ENCODE measurements around the gene CRNKL1. TPM values are rescaled to one million over a fixed set of nuclear protein-coding genes. Genes with fewer than 3 reads are reported as not detected.

CRNKL1 gene
- total RNA-seq, 2 donors from 2014 or later: 22.2 to 23.4 TPM

DNA sequence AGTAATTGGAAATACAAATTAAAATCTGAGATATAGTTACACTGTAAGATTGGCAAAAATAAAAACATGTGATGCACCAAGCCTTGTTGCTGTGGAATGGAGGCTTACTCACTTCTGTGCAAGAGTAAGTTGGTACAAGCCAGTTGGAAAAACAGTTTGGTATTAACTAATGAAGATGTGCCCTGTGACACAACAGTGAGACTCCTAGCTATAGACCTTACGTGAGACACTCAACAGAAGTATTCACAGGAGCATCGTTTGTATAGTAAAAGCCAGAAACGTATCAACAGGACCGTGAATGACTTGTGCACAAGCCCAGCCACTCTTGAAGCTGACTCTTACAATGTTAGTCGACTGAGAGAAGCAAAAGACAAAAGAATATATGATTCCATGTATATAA lies 20.5 kb downstream of the CRNKL1 start:
- no peak for DNase-seq
- Histone ChIP-seq H3K27me3 (ENCODE audit: control insufficient read depth, insufficient read depth, low read length, poor library complexity, severe bottlenecking) (no peaks in the 10 kb centered on the region), H3K9me3 (ENCODE audit: control insufficient read depth, low read length) (no peaks in the 10 kb centered on the region), H3K27ac (ENCODE audit: low read depth, low read length) (no peak overlapping the region), H3K4me3 (ENCODE audit: low read length) (no peak overlapping the region), H3K9ac (ENCODE audit: extremely low read depth, low read length, poor library complexity, severe bottlenecking) (no peak overlapping the region), H3K36me3 (ENCODE audit: control insufficient read depth, insufficient read depth, low read length) (peaks cover 87% of the 10 kb centered on the region), H3K4me1 (ENCODE audit: control insufficient read depth, insufficient read depth, low read length) (no peaks in the 10 kb centered on the region)
- H3K4me1 Mint-ChIP-seq: no peaks in the 10 kb centered on the region
- 95 to 98% methylated on average over 4 of the region's 5 CpGs for WGBS, 2 experiments (ENCODE audit: insufficient coverage in 1 of 2, insufficient read length in 1 of 2)
- H3K36me3 Mint-ChIP-seq (ENCODE audit: low read depth): peaks cover 43% of the 10 kb centered on the region
- TF ChIP-seq, protein P1, sequence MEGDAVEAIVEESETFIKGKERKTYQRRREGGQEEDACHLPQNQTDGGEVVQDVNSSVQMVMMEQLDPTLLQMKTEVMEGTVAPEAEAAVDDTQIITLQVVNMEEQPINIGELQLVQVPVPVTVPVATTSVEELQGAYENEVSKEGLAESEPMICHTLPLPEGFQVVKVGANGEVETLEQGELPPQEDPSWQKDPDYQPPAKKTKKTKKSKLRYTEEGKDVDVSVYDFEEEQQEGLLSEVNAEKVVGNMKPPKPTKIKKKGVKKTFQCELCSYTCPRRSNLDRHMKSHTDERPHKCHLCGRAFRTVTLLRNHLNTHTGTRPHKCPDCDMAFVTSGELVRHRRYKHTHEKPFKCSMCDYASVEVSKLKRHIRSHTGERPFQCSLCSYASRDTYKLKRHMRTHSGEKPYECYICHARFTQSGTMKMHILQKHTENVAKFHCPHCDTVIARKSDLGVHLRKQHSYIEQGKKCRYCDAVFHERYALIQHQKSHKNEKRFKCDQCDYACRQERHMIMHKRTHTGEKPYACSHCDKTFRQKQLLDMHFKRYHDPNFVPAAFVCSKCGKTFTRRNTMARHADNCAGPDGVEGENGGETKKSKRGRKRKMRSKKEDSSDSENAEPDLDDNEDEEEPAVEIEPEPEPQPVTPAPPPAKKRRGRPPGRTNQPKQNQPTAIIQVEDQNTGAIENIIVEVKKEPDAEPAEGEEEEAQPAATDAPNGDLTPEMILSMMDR (conservative IDR thresholded peaks at IDR 0.05): no peak
- H3K4me3 Mint-ChIP-seq: no peak overlapping the region
- H3K9me3 Mint-ChIP-seq: no peaks in the 10 kb centered on the region
- H3K27me3 Mint-ChIP-seq (ENCODE audit: insufficient read depth): no peaks in the 10 kb centered on the region
- no peak overlapping the region for H3K27ac Mint-ChIP-seq

DNA sequence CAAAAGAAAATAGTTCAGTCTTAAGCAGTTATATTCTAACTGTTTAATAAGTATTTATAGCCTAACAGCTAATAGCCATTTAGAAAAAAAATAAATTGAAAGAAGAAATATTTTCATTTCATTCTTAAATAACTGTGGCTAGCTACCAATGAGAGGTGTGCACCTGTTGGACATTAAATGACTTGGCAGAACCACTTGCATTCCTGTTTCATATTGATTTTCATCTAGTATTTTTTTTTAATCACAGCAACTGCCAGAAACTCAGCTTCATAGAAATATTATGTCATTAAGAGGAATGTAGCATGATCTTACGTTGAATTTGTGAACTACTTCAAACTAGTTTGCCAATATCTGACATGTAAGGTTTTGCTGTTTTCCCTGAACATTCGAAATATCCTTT lies 25.0 kb downstream of the CRNKL1 start:
- Mint-ChIP-seq H3K36me3 (ENCODE audit: low read depth) (peaks cover 28% of the 10 kb centered on the region), H3K4me1 (peaks cover 5% of the 10 kb centered on the region), H3K27ac (no peak overlapping the region), H3K9me3 (no peaks in the 10 kb centered on the region), H3K4me3 (no peak overlapping the region), H3K27me3 (ENCODE audit: insufficient read depth) (no peaks in the 10 kb centered on the region)
- no peak overlapping the region for H3K9ac ChIP-seq (ENCODE audit: extremely low read depth, low read length, poor library complexity, severe bottlenecking)
- H3K4me3 ChIP-seq (ENCODE audit: low read length): no peak overlapping the region
- H3K27me3 ChIP-seq (ENCODE audit: control insufficient read depth, insufficient read depth, low read length, poor library complexity, severe bottlenecking): no peaks in the 10 kb centered on the region
- WGBS, 2 experiments (ENCODE audit: insufficient coverage in 1 of 2, insufficient read length in 1 of 2): 100% methylated on average over 1 to 2 of the region's 2 CpGs
- DNase-seq: no peak
- no peak overlapping the region for H3K27ac ChIP-seq (ENCODE audit: low read depth, low read length)
- no peaks in the 10 kb centered on the region for H3K4me1 ChIP-seq (ENCODE audit: control insufficient read depth, insufficient read depth, low read length)
- H3K9me3 ChIP-seq (ENCODE audit: control insufficient read depth, low read length): no peaks in the 10 kb centered on the region
- TF ChIP-seq, protein P1 (conservative IDR thresholded peaks at IDR 0.05): no peak
- H3K36me3 ChIP-seq (ENCODE audit: control insufficient read depth, insufficient read depth, low read length): peaks cover 80% of the 10 kb centered on the region

DNA sequence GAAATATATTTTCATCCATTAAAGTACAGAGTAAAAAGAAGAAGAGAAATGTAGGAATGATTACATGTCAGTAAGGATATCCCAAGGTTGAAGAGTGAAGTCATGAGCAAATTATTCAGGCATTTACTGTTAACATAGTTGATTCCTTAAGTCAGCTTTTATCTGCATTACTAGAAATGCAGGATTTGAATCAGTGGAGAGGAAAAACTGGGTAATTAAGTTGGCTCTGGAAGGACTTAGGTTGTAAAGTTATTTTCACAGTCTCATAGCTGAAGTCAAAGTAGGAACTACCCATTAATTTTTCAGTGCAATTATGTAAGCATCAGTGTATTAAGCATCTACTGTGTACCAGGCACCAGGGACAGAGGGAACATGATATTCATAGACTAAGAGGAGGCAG lies 27.3 kb downstream of the CRNKL1 start:
- no peak overlapping the region for H3K27ac Mint-ChIP-seq
- no peaks in the 10 kb centered on the region for H3K4me1 ChIP-seq (ENCODE audit: control insufficient read depth, insufficient read depth, low read length)
- peaks cover 17% of the 10 kb centered on the region for H3K36me3 Mint-ChIP-seq (ENCODE audit: low read depth)
- H3K27me3 Mint-ChIP-seq (ENCODE audit: insufficient read depth): no peaks in the 10 kb centered on the region
- TF ChIP-seq, protein P1 (conservative IDR thresholded peaks at IDR 0.05): no peak
- H3K9ac ChIP-seq (ENCODE audit: extremely low read depth, low read length, poor library complexity, severe bottlenecking): no peak overlapping the region
- no peaks in the 10 kb centered on the region for H3K9me3 ChIP-seq (ENCODE audit: control insufficient read depth, low read length)
- no peaks in the 10 kb centered on the region for H3K27me3 ChIP-seq (ENCODE audit: control insufficient read depth, insufficient read depth, low read length, poor library complexity, severe bottlenecking)
- no peak for DNase-seq
- no peak overlapping the region for H3K4me3 Mint-ChIP-seq
- H3K9me3 Mint-ChIP-seq: no peaks in the 10 kb centered on the region
- H3K27ac ChIP-seq (ENCODE audit: low read depth, low read length): no peak overlapping the region
- no peak overlapping the region for H3K4me3 ChIP-seq (ENCODE audit: low read length)
- peaks cover 11% of the 10 kb centered on the region for H3K4me1 Mint-ChIP-seq
- peaks cover 60% of the 10 kb centered on the region for H3K36me3 ChIP-seq (ENCODE audit: control insufficient read depth, insufficient read depth, low read length)

Measured in endodermal cell (in vitro differentiated cells).